Kidney (tissue), 14 donors: ENCODE results near the gene C1QL4. TPM values are rescaled to one million over a fixed set of nuclear protein-coding genes. Genes with fewer than 3 reads are reported as not detected.
A peak's percentile ranks its signal among the peaks of the same experiment; 100 is the strongest.

Source experiments
- DNase-seq, 5 donors: peaks; one replicate each; pipeline ENCODE4 v3.0.0-alpha.2; 2013 to 2020
- FAIRE-seq: peaks from 2 replicates; lab custom pipeline; 2012; peaks lifted over from hg19 to GRCh38; lab: Jason Lieb, UNC
- H3K27ac ChIP-seq, 2 donors: one replicate each; pipeline ENCODE4 v1.7.0; 2013; ENCODE audit warnings: low read depth in 2 of 2, low read length in 2 of 2, inconsistent platforms in 1 of 2
- H3K27me3 ChIP-seq: one replicate; pipeline ENCODE4 v1.7.1; 2013; ENCODE audit warnings: low read length, inconsistent platforms; ENCODE audit not compliant: control insufficient read depth, insufficient read depth
- H3K36me3 ChIP-seq, 3 donors: one replicate each; pipeline versions ENCODE4 v1.7.0 to v1.7.1; 2013; ENCODE audit warnings: low read length in 3 of 3, control low read depth in 1 of 3, inconsistent platforms in 1 of 3; ENCODE audit not compliant: insufficient read depth in 3 of 3, control insufficient read depth in 2 of 3
- H3K4me1 ChIP-seq, 3 donors: one replicate each; pipeline versions ENCODE4 v1.7.0 to v1.7.1; 2013; ENCODE audit warnings: low read length in 3 of 3, inconsistent platforms in 1 of 3, low read depth in 1 of 3; ENCODE audit not compliant: control insufficient read depth in 2 of 3, insufficient read depth in 2 of 3
- H3K4me3 ChIP-seq, 3 donors: one replicate each; pipeline versions ENCODE4 v1.7.0 to v1.8.1; 2013; ENCODE audit warnings: low read length in 3 of 3, control low read depth in 1 of 3, inconsistent platforms in 1 of 3
- H3K9ac ChIP-seq, 3 donors: one replicate each; pipeline versions ENCODE4 v1.7.0 to v1.7.1; 2013; ENCODE audit warnings: low read length in 3 of 3, control low read depth in 1 of 3, inconsistent platforms in 1 of 3
- H3K9me3 ChIP-seq, 3 donors: one replicate each; pipeline versions ENCODE4 v1.7.0 to v1.7.1; 2013; ENCODE audit warnings: low read length in 3 of 3, control low read depth in 1 of 3, inconsistent platforms in 1 of 3; ENCODE audit not compliant: control insufficient read depth in 2 of 3, insufficient read depth in 1 of 3
- intact Hi-C: fragments of 100-400 bp; cut with DNase I; formaldehyde crosslinking; loops from one replicate; pipeline ENCODE4 v1.11.1; 2022
- polyA plus RNA-seq: library from polyadenylated mRNA; stranded (reverse); fragments of 350-450 nt; fragmentation: Illumina TruSeq; extraction: RNeasy Lipid Tissue Mini Kit (QIAGEN cat#74804); gene quantifications from one replicate; pipeline ENCODE4 v1.2.3, GENCODE V29; 2014; ENCODE audit warnings: low read depth, low replicate concordance; ENCODE audit not compliant: insufficient read depth
- total RNA-seq: library from RNA; stranded (reverse); fragmentation: NEBNext Ultra II Directional; extraction: Animal tissue kit (Norgen Biotek cat#: 25700); gene quantifications from one replicate; pipeline ENCODE4 v1.2.1, GENCODE V29; 2021
- TF ChIP-seq, protein P1 (sequence below): IDR thresholded peaks from 3 replicates; pipeline ENCODE4 v1.5.1; 2012; ENCODE audit warnings: mild to moderate bottlenecking, moderate library complexity, borderline replicate concordance; ENCODE audit not compliant: insufficient read depth; ENCODE audit errors: extremely low read depth
- donor health status: control.
- donor health status: control.
- donor health status: control.
- donor health status: control.
- donor health status: control.
- donor health status: DM: yes; HTN: yes; CAD: no.
- donor health status: Normal renal cell carcinoma (clear cell type).

The C1QL4 gene
- total and polyA plus RNA-seq, 2 donors from 2014 or later = 1.0 TPM; not detected in 1

- H3K4me1 ChIP-seq = peaks cover 0 to 15% (median 0%) of the 10 kb centered on the region in 3 donors
- peaks cover 25% of the 10 kb centered on the region for H3K27me3 ChIP-seq
- DNase-seq (peak; percentile 16 to 67 (median 52)), FAIRE-seq (no peak)
- TF ChIP-seq, protein P1, sequence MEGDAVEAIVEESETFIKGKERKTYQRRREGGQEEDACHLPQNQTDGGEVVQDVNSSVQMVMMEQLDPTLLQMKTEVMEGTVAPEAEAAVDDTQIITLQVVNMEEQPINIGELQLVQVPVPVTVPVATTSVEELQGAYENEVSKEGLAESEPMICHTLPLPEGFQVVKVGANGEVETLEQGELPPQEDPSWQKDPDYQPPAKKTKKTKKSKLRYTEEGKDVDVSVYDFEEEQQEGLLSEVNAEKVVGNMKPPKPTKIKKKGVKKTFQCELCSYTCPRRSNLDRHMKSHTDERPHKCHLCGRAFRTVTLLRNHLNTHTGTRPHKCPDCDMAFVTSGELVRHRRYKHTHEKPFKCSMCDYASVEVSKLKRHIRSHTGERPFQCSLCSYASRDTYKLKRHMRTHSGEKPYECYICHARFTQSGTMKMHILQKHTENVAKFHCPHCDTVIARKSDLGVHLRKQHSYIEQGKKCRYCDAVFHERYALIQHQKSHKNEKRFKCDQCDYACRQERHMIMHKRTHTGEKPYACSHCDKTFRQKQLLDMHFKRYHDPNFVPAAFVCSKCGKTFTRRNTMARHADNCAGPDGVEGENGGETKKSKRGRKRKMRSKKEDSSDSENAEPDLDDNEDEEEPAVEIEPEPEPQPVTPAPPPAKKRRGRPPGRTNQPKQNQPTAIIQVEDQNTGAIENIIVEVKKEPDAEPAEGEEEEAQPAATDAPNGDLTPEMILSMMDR = no peak
- intact Hi-C loops = no loop called here
- no peak overlapping the region for H3K4me3 ChIP-seq
- no peak overlapping the region for H3K27ac ChIP-seq
- H3K9me3 ChIP-seq = no peaks in the 10 kb centered on the region
- no peaks in the 10 kb centered on the region for H3K36me3 ChIP-seq
- H3K9ac ChIP-seq = no peak overlapping the region
Observed at GRCh38 chr12:49293056-49293956, 43.7 kb downstream of the C1QL4 start.

DNA sequence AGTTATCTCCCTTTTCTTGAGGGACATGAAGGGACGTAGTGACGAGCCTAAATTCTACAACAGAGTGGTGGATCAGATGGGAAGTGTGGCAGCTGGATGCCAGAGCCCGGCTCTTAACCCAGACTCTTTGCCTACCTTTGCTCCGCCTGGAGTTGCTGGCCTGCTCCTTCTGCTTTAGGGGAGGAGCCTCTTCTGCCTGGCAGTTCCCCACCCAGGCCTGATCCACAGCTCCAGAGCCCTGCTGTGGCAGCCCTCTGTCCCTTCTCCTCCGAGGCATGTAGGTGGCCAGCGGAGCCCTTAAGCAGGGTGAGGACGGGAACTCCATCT is 44.3 kb downstream of the C1QL4 start:
- DNase-seq (no peak), FAIRE-seq (no peak)
- Histone ChIP-seq H3K4me3 (no peak overlapping the region), H3K27me3 (peaks cover 19% of the 10 kb centered on the region), H3K36me3 (no peaks in the 10 kb centered on the region), H3K4me1 (peaks cover 0 to 17% (median 0%) of the 10 kb centered on the region in 3 donors), H3K27ac (no peak overlapping the region), H3K9me3 (no peaks in the 10 kb centered on the region), H3K9ac (no peak overlapping the region)
- TF ChIP-seq, protein P1 = no peak
- intact Hi-C loops = no loop called here

DNA sequence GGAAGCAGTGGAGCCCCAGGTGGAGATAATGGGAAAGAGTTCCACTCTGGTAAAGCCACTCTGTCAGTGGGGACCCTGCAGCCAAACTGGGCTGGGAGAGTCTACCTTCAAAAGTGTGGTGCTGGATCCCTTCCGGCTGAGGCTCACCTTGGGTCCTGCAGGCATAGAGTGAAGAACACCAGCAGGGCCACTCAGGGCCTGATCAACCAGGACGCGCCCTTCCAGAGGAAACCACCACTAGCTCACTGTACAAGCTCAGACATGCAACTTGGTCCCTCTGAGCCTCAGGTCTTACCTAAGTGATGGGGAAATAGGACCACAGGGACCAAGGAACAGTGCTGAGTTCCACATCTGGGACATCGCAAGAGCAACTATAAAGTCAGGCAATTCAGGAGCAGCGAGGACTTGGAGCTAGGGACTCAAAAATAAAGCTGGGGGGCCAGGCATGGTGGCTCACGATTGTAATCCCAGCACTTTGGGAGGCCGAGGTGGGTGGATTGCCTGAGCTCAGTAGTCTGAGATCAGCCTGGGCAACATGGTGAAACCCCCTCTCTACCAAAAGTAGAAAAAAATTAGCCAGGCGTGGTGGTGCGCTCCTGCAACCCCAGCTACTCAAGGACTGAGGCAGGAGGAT is 47.9 kb downstream of the C1QL4 start:
- TF ChIP-seq, protein P1 = no peak
- Histone ChIP-seq H3K36me3 (no peaks in the 10 kb centered on the region), H3K4me3 (no peak overlapping the region), H3K9me3 (no peaks in the 10 kb centered on the region), H3K4me1 (peaks cover 0 to 2% (median 0%) of the 10 kb centered on the region in 3 donors), H3K9ac (no peak overlapping the region), H3K27ac (no peak overlapping the region), H3K27me3 (no peaks in the 10 kb centered on the region)
- peak in 1 of 5 donors; percentile 52 for DNase-seq
- no peak for FAIRE-seq
- intact Hi-C loops = no loop called here
